Measurements from ENCODE around the gene CCNYL1.

Gene CCNYL1

DNA sequence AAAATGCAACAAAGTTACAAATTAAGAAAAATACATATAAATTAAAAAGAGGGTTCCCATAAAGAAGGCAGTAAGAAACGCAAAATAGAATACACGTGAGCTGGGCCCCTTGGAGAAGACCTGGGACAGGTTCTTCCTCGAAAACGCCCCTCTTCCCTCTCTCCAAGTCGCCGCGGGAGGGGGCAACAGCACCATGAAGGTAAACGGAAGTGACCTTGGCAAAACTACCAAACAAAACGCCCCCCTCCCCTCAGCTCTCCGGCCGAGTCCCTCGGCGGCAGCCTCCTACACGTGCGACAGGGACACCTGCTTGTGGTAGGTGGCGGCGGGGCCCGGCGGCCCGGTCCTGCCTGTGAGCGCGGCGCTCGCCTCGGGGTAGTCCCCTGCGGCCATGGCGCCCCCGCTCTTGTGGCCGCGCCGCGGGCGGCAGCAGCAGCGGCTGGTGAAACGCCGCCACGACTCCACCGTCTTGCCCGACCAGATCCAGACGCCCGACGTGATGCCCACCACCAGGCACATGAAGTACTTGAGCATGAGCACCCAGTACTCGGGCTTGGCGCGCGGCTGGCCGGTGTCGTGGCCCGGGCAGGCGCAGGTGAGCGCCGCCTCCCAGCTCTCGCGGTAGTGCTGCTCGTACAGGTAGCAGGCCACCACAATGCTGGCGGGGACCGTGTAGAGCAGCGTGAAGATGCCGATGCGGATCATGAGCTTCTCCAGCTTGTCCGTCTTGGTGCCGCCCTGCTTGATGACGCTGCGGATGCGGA lies 55.4 kb downstream of the CCNYL1 start:
- peak in 1 of 5 experiments; percentile 22 for DNase-seq

- DNase-seq = peak in 1 of 5 experiments; percentile 25
Observed at GRCh38 chr2:207767461-207768167, 56.2 kb downstream of the CCNYL1 start.

- peak in 2 of 5 experiments; percentile 23 to 50 for DNase-seq
Observed at GRCh38 chr2:207768168-207768865, 56.9 kb downstream of the CCNYL1 start.

GRCh38 chr2:207768866-207769596 lies 57.6 kb downstream of the CCNYL1 start:
- DNase-seq = peak in 1 of 5 experiments; percentile 38

GRCh38 chr2:207770602-207771404 lies 59.4 kb downstream of the CCNYL1 start:
- no peak for DNase-seq

DNA sequence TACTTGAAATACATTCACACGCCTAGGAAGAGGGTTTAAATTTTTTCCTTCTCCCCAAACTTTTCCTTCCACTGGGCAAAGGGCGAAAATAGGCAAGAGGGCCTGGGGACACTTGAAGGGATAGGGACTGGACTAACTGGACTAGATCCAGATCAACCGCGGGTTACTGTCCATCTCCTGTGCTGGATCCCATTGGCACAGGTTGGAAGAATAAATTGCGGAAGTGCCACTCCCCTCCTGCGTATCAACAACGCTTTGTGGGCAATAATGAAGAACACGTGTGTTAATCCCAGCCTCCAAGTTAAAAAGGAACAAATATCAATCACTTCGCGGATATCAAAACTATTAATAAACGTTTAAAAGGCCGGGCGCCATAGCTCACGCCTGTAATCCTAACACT lies 60.0 kb downstream of the CCNYL1 start:
- no peak for DNase-seq

DNA sequence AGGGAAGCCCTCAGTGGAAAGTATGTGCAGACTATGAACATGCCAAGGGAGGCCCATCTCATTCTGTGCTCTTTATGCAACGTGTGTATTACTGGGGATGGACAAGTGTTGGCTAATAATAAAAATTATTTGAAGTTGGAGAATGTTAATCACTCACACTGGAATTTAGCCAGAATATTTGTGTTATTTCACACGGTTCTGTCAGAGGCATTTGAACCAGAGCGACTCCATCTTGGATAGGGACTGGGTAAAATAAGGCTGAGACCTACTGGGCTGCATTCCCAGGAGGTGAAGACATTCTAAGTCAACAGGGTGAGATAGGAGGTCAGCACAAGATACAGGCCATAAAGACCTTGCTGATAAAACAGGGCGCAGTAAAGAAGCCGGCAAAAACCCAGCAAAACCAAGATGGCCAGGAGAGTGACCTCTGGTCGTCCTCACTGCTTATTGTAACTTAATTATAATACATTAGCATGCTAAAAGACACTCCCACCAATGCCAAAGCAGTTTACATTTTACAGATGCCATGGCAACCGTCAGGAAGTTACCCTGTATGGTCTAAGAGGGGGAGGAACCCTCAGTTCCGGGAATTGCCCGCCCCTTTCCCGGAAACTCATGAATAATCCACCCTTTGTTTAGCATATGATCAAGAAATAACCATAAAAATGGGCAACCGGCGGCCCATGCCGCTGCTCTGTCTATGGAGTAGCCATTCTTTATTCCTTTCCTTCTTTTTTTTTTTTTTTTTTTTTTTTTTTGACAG lies 60.8 kb downstream of the CCNYL1 start:
- peak in 1 of 5 experiments; percentile 38 for DNase-seq

DNA sequence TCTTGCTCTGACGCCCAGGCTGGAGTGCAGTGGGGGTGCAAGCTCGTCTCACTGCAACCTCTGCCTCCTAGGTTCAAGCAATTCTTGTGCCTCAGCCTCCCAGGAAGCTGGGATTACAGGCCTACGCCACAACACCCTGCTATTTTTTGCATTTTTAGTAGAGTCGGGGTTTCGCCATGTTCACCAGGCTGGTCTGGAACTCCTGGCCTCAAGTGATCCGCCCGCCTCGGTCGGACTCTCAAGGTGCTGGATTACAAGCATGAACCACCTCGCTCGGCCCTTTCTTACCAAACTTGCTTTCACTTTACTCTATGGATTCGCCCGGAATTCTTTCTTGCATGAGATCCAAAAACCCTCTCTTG lies 61.4 kb downstream of the CCNYL1 start:
- DNase-seq = no peak

GRCh38 chr2:207775473-207775872 lies 64.0 kb downstream of the CCNYL1 start:
- no peak for DNase-seq

DNA sequence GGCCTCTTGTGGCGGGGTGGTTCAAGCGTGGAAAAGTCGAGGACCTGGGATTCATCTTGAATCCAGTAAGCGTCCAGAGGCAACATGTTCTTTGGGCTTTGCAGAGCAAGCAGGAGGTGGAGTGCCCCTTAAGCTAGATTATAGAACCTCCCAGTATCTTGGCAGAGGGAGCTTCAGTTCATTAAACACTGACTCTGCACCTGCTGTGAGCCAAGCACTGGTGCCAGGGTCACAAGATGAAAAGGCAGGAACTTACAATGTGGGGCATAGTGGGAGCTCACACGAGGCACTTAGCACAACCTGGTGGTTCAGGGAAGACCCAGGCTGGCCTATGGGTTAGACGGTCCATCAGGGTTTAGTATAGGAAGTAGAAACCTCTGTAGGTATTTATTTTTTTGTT lies 65.7 kb downstream of the CCNYL1 start:
- DNase-seq = no peak

- DNase-seq = no peak
Observed at GRCh38 chr2:207778298-207778882, 67.0 kb downstream of the CCNYL1 start.

DNA sequence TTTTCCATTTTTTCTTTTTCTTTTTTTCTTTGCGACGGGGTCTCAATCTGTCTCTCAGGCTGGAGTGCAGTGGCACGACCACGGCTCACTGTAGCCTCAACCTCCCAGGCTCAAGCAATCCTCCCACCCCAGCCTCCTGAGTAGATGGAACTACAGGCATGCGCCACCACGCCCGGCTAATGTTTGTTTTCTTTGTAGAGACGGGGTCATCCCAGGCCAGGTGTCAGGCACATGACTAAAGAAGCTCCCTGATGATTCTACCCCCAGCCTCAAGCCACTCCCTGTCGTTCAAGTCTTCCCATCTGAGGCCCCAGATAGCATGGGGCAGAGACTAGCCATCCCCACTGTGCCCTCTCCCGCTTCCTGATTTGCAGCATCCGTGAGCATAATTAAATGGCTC lies 68.1 kb downstream of the CCNYL1 start:
- DNase-seq = no peak

DNA sequence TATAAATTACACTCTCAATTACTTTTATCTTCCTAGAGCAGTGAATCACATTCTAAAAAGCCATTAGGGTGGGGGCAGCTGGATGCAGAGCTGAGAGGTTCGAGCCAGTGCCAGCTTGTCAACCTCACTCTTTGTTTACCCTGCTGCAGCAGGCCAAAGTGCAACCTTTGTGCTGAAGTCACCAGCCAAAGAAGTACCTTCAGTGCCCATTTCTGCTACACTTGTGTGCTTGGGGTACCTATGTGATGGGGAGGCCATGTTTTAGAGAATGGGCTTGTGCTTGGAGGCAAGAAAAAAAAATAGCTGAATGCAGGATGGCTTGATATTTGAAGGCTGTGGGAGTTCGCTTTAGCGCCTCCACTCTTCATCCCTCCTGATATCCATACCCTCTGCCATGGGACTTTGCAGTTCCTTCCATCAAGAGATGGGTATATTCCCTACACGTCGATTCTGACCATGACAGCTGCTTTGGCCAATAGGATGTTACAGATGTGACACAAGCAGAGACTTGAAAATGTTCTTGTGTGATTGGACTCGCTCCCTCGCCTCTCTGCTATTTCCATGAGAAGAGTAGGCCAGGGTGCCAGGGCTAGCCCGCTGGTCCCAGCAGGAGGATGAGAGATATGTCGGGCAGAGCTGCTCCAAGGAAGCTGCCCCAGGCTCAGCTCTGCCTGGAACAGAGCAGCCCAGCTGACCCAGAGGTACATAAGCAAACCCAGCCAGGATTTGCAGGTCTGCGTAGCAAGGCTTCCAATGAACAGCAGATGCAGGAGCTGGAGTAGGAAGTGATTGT lies 71.0 kb downstream of the CCNYL1 start:
- no peak for DNase-seq

DNA sequence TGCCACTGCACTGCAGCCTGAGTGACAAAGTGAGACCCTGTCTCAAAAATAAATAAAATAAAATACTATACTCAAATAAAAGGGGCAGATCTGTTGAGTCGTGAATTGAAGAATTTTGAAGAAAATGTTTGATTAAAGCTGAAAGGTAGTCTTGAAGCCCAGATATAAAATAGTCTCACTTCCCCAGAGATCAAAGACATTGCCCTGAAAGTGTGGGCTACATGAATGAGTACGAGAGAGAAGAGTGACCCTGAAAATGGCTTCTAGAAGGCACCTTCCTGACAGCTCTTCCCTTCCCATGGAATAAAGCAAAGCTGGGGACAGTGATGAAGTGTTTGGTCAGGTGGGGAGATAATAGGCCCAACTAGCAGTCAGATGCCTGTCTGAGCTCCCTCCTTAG lies 72.1 kb downstream of the CCNYL1 start:
- DNase-seq = no peak

DNA sequence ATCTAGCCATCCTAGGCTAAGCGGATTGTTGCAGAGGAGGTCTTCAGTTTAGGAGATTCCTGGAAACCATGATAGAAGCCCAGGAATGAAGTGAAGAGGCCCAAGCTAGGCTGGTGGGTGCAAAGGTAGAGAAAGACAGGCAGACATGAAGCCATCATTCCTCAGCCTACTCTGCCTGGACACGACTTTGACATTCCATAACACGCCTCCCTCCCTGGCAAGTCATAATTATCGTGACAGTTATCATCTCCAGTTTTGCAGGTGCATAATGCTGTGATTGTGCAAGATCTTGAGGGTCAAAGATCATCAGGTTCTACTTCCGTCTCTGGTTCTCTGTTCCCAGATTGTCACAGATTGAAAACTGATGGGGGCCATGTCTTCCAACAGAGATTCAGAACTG lies 73.5 kb downstream of the CCNYL1 start:
- DNase-seq = no peak

GRCh38 chr2:207787017-207787416 lies 75.6 kb downstream of the CCNYL1 start:
- DNase-seq = no peak

DNA sequence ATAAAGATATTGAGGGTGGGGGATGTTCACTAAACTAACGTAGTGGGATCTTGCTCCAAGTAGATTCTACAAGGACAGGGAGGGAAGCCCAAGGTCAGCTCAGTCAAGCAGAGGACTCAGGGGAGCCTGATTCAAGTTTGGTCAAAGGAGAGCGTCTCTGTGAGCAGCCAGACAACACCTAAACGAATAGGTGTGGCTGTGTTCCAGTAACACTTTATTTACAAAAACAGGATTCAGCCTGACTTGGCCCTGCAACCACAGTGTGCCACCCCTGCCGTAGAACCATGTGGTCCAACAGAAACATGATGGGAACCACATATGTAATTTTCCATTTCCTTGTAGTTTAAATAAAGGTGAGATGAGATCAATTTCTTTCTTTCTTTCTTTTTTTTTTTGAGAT lies 76.4 kb downstream of the CCNYL1 start:
- no peak for DNase-seq

DNA sequence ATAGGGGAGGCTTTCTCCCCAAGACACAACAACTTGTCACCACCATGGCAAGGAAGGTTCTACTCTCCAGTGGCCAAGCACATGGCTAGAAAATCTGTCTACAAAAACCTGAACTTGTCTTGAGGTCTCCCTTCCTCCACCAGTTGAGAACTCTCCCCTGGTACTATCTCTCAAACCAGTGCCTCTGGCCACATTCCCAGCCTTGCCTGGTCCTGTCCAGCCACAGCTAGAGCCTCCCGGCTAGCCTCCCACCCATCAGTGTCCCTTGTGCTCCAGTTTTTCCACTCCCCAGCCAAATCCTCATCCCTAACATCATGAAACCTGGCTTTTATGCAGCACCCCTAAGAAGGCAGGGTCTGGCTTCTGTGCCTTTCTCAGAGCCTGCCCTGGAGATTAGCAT lies 79.5 kb downstream of the CCNYL1 start:
- no peak for DNase-seq

GRCh38 chr2:207791579-207792243 lies 80.3 kb downstream of the CCNYL1 start:
- no peak for DNase-seq
